Retina (tissue), 1 donor: ENCODE measurements around the gene DNAH8.

Experiments used
- DNase-seq: peaks from one replicate; pipeline ENCODE4 v3.0.0-alpha.2; 2016

Gene DNAH8

DNA sequence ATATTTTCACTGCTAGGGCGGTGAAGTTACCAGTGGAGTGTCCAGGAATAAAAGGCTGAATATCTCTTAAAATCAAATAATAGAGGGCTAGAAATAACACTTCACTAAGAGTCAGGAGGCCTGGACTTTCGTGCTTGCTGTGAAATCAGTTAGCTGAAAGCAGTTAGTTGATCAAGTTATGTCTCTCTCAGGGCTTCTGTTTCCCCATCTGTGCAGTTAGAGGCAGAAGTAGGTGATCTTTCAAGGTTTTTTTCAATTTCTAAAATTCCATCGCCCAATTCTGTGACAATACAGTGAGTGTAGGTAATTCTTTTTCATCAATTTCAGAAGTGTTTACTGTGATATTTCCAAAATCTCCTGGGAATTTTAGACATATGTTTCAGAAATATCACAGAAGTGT lies 260.9 kb downstream of the DNAH8 start:
- DNase-seq, result no peak

DNA sequence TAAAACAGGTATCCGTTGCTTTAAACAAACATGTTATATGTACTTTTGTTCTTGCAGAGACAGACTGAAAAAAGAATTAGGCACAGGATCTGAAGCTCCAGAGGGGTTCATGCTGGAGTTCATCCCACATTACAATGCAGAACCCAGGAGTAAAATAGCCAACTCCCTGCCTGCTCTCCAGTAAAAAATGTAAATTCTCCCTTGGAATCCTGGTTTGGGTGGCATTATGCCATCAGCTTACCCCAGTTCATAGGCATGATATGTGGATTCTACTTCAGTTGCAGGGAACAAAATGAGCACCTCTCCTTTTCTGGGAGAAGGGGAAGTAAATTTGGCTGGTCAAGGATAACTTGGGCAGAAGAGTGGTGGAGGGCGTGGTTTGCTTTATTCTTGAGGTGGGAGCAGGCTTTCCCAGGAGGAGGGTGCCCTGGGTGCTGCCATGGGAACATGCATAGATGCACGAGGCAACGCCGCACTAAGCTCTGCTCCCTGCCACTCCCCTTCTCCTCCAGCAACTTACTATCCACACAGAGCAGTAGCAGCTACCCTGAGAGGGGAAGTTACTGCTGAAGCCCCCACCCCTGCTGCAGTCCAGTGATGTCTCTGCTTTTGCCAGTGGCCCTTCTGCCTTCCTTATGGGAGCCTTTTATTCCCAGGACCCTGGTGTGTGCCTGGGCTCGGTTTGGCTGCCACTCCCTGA lies 261.8 kb downstream of the DNAH8 start:
- no peak for DNase-seq

DNA sequence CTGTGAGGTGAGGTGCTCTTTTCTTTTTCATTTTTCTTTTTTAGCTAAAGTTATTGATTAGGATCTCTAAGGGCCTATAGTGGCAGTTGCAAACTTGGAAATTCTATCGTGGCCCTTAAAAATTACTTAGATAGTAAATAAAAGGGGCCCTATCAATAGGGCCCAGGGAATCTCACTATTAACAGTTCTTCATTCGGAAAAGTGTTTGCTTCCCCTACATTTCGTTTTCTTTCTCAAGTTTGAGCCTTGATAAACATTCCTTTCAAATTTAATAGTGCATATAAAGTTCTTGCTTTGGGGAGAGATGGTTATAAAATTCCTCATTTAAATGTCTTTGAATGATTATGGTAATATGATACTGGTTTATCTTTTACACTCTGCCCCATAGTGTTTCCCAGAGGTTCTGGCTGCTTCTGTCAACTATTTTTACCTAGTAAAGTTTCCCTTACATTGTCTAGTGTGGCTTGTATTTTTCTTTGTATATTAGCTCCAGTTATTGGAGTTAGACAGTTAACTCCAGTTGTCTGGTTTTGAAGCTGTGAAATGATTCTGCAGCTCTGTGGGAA lies 263.1 kb downstream of the DNAH8 start:
- DNase-seq, result no peak

GRCh38 chr6:38982470-38982869 lies 267.4 kb downstream of the DNAH8 start:
- no peak for DNase-seq

- no peak for DNase-seq
Measured at GRCh38 chr6:38984723-38985122, 269.6 kb downstream of the DNAH8 start.

- no peak for DNase-seq
Measured at GRCh38 chr6:38985839-38986238, 270.7 kb downstream of the DNAH8 start.

GRCh38 chr6:38987503-38987902 lies 272.4 kb downstream of the DNAH8 start:
- DNase-seq, result no peak

- DNase-seq, result no peak
Measured at GRCh38 chr6:38988736-38989449, 273.8 kb downstream of the DNAH8 start.

- DNase-seq, result no peak
Measured at GRCh38 chr6:38990475-38990874, 275.4 kb downstream of the DNAH8 start.

- DNase-seq, result no peak
Measured at GRCh38 chr6:38996676-38997075, 281.6 kb downstream of the DNAH8 start.

DNA sequence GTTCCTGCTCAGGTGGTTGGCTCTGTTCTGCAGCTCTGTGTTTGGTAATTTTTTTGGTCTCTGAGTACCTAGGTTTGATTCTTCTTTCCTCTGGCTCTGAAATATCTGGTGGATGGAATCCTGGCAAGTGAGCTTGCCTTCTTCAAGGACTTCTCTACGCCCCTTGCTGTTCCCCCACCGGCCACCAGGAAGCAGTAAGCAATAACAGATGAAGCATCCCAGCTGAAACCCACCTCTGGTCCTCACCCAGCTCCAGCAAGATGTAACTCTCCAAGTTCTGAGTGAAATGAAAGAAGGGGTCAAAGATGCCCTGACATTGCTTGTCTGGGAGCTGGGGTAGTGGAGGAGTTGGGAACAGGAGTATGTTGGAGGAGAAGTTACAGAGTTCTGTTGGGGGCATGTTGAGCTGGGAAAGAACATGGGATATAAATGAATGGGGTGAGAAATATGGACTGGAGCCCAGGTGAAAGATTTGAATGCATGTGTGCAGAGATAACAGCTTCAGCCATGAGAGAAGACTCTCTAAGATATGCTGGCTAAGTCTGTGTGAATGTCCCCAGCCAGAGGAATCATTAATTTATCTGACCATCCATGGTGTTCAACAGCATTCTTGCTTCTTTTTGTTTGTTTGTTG lies 282.1 kb downstream of the DNAH8 start:
- peak; percentile 31 for DNase-seq

GRCh38 chr6:39003072-39003471 lies 288.0 kb downstream of the DNAH8 start:
- DNase-seq, result no peak

DNA sequence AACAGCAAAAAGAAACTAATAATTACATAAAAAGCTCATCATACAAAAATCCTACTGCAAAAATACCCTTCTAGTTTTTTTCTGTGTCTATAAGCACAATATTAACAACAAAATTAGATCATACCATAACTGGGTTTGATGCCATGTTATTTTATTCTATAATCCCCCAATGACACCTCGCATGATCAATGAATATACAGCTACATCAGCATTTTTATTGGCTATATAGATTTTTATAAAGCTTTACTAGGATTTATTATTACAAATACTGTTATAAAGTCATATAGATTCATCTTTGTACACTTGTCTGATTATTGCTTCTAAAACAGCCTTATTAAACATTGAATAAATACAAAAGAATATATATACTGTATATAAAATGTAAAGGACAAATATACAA lies 288.4 kb downstream of the DNAH8 start:
- DNase-seq, result no peak

DNA sequence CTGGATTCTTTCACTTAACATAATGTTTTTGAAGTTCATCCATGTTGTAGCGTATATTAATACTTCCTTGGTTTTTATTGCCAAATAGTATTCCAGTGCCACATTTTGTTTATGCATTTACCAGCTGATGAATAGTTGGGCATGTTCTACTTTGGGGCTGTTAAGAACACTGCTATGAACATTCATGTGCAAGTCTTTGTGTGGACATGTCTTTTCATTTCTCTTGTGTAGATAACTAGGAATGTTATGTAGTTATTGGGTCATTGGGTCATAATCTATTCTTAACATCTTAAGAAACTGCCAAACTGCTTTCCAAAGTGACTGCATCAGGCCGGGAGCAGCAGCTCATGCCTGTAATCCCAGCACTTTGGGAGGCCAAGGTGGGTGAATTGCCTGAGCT lies 289.7 kb downstream of the DNAH8 start:
- no peak for DNase-seq

GRCh38 chr6:39005774-39006173 lies 290.7 kb downstream of the DNAH8 start:
- DNase-seq, result no peak

- DNase-seq, result no peak
Measured at GRCh38 chr6:39007575-39007974, 292.5 kb downstream of the DNAH8 start.

GRCh38 chr6:39008737-39009136 lies 293.6 kb downstream of the DNAH8 start:
- no peak for DNase-seq

GRCh38 chr6:39009476-39009875 lies 294.4 kb downstream of the DNAH8 start:
- DNase-seq, result no peak

- no peak for DNase-seq
Measured at GRCh38 chr6:39016839-39017546, 301.9 kb downstream of the DNAH8 start.

- DNase-seq, result no peak
Measured at GRCh38 chr6:39017547-39017880, 302.4 kb downstream of the DNAH8 start.

GRCh38 chr6:39018103-39018502 lies 303.0 kb downstream of the DNAH8 start:
- DNase-seq, result no peak

GRCh38 chr6:39020136-39020535 lies 305.0 kb downstream of the DNAH8 start:
- no peak for DNase-seq

DNA sequence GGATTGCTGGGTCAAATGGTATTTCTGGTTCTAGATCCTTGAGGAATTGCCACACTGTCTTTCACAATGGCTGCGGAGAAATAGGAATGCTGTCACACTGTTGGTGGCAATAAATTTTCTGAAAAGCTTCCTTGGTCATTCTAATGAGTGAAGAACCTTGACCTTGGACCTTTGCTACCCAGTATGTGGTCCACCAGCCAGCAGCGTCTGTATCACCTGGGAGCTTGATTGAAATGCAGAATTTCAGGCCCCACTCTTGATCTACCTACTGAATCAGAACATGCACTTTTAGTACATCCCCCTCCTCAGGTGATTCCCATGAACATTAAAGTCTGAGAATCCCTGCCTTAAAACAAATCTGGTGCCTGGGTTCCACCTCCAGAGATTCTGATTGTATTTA lies 305.9 kb downstream of the DNAH8 start:
- no peak for DNase-seq
